Lower lobe of right lung (tissue), 2 donors: ENCODE measurements around the gene LIN7C. TPM values are rescaled to one million over a fixed set of nuclear protein-coding genes. Genes with fewer than 3 reads are reported as not detected.
"Not testable (repeated sequence)": the region's sequence is repeated elsewhere in the genome, so short reads cannot be mapped to it uniquely, and the experiment has no call there.

Source experiments
- ATAC-seq, 2 donors: fragments of 200-7000 bp; cut with Tn5 transposase; one replicate each; pipeline ENCODE4 v1.9.1; 2020 to 2022; ENCODE audit warnings: mild to moderate bottlenecking in 2 of 2, moderate library complexity in 2 of 2
- DNase-seq: peaks from one replicate; pipeline ENCODE4 v3.0.0-alpha.2; 2020
- H3K27ac ChIP-seq: fragments of 200-600 bp; one replicate; pipeline ENCODE4 v1.8.0; 2022
- H3K27me3 ChIP-seq: fragments of 200-600 bp; one replicate; pipeline ENCODE4 v1.8.0; 2022; ENCODE audit warnings: low read depth
- H3K36me3 ChIP-seq: fragments of 200-600 bp; one replicate; pipeline ENCODE4 v1.8.0; 2022; ENCODE audit warnings: mild to moderate bottlenecking
- H3K4me1 ChIP-seq: fragments of 200-600 bp; one replicate; pipeline ENCODE4 v1.8.0; 2022
- H3K4me3 ChIP-seq: fragments of 200-600 bp; one replicate; pipeline ENCODE4 v1.8.0; 2022; ENCODE audit warnings: mild to moderate bottlenecking
- H3K9me3 ChIP-seq: fragments of 200-600 bp; one replicate; pipeline ENCODE4 v1.8.0; 2022
- CTCF ChIP-seq: fragments of 200-600 bp; IDR thresholded peaks from one replicate; pipeline ENCODE4 v1.8.0; 2022; ENCODE audit warnings: antibody characterized with exemption, mild to moderate bottlenecking
- intact Hi-C: fragments of 100-400 bp; cut with DNase I; formaldehyde crosslinking; loops from one replicate; pipeline ENCODE4 v1.11.0; 2022
- total RNA-seq: library from RNA; stranded (reverse); fragmentation: NEBNext Ultra II Directional; extraction: Animal tissue kit (Norgen Biotek cat#: 25700); gene quantifications from one replicate; pipeline ENCODE4 v1.2.1, GENCODE V29; 2021
- donor health status: DM: no; HTN: yes; CAD: no; lungs with severe emphysema.

Gene LIN7C
- total RNA-seq, 1 donor from 2014 or later: 33.6 TPM

- no peak for ATAC-seq
- Histone ChIP-seq H3K4me1 (no peaks in the 10 kb centered on the region), H3K36me3 (no peaks in the 10 kb centered on the region), H3K27ac (no peak overlapping the region), H3K4me3 (no peak overlapping the region), H3K27me3 (no peaks in the 10 kb centered on the region), H3K9me3 (no peaks in the 10 kb centered on the region)
- TF ChIP-seq CTCF: no peak
- no peak for DNase-seq
- intact Hi-C loops: no loop called here
These were observed 50.3 kb downstream of the LIN7C start for GRCh38 chr11:27456140-27456794.

- H3K9me3 ChIP-seq: no peaks in the 10 kb centered on the region
- H3K4me1 ChIP-seq: no peaks in the 10 kb centered on the region
- H3K27me3 ChIP-seq: no peaks in the 10 kb centered on the region
- DNase-seq (no peak), ATAC-seq (no peak)
- intact Hi-C loops: no loop called here
- TF ChIP-seq CTCF: no peak
- H3K4me3 ChIP-seq: no peak overlapping the region
- H3K36me3 ChIP-seq: no peaks in the 10 kb centered on the region
- no peak overlapping the region for H3K27ac ChIP-seq
These were observed 50.9 kb downstream of the LIN7C start for GRCh38 chr11:27455667-27456066.

- DNase-seq (no peak), ATAC-seq (no peak)
- no peak for TF ChIP-seq CTCF
- Histone ChIP-seq H3K4me1 (no peaks in the 10 kb centered on the region), H3K9me3 (no peaks in the 10 kb centered on the region), H3K4me3 (no peak overlapping the region), H3K36me3 (no peaks in the 10 kb centered on the region), H3K27ac (no peak overlapping the region), H3K27me3 (no peaks in the 10 kb centered on the region)
- intact Hi-C loops: no loop called here
These were observed 52.9 kb downstream of the LIN7C start for GRCh38 chr11:27453701-27454100.

- no peak overlapping the region for H3K27ac ChIP-seq
- intact Hi-C loops: no loop called here
- TF ChIP-seq CTCF: no peak
- DNase-seq (no peak), ATAC-seq (no peak)
- H3K4me1 ChIP-seq: no peaks in the 10 kb centered on the region
- no peaks in the 10 kb centered on the region for H3K9me3 ChIP-seq
- H3K27me3 ChIP-seq: no peaks in the 10 kb centered on the region
- H3K36me3 ChIP-seq: no peaks in the 10 kb centered on the region
- H3K4me3 ChIP-seq: no peak overlapping the region
These were observed 54.4 kb downstream of the LIN7C start for GRCh38 chr11:27452147-27452546.

- no peak overlapping the region for H3K4me3 ChIP-seq
- no peaks in the 10 kb centered on the region for H3K27me3 ChIP-seq
- no peaks in the 10 kb centered on the region for H3K36me3 ChIP-seq
- no peak for TF ChIP-seq CTCF
- no peaks in the 10 kb centered on the region for H3K4me1 ChIP-seq
- DNase-seq (no peak), ATAC-seq (no peak)
- no peaks in the 10 kb centered on the region for H3K9me3 ChIP-seq
- intact Hi-C loops: no loop called here
- H3K27ac ChIP-seq: no peak overlapping the region
These were observed 55.2 kb downstream of the LIN7C start for GRCh38 chr11:27451244-27451965.

- H3K36me3 ChIP-seq, intact Hi-C loops, ATAC-seq, H3K27me3 ChIP-seq, DNase-seq, H3K27ac ChIP-seq, H3K4me3 ChIP-seq, H3K9me3 ChIP-seq, H3K4me1 ChIP-seq: not testable (repeated sequence)
These were observed 58.4 kb downstream of the LIN7C start for GRCh38 chr11:27448184-27448540.
